ENCODE data around the gene WASF3. TPM values are rescaled to one million over a fixed set of nuclear protein-coding genes. Genes with fewer than 3 reads are reported as not detected.
"Not testable (repeated sequence)": the region's sequence is repeated elsewhere in the genome, so short reads cannot be mapped to it uniquely, and the experiment has no call there.

WASF3 gene
- total RNA-seq, 1 donor from 2014 or later = 106 TPM

DNA sequence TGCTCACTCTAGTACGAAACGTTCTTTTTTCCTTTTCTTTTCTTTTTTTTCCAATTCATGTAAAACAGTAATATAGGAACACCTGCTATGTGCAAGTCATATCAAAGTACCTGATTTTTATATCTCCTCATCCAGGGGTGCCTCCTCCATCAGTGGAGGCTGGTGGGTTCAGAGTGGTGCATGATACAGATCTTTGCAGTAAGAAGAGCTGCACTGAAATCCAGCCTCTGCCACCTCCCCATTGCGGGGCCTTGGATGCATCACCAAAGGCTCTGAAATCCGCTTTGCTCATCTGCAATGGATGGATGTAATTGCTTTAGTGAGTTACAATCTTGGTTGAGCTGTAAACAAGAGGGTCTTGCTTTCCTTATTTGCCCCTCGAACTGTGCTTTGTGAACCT lies 164.8 kb downstream of the WASF3 start:
- Histone ChIP-seq H2AFZ (replicated peaks) (no peak overlapping the region), H3K4me1 (no peaks in the 10 kb centered on the region), H3K36me3 (no peaks in the 10 kb centered on the region), H3K27me3 (no peaks in the 10 kb centered on the region), H3K9ac (no peak overlapping the region), H3F3A (ENCODE audit: low read depth) (no peaks in the 10 kb centered on the region), H3K79me2 (ENCODE audit: low read depth) (no peaks in the 10 kb centered on the region), H4K20me1 (ENCODE audit: low read depth) (no peaks in the 10 kb centered on the region), H3K9me3 (ENCODE audit: low read depth) (no peaks in the 10 kb centered on the region), H3K4me2 (no peak overlapping the region), H3K27ac (no peak overlapping the region), H3K4me3 (no peak overlapping the region)
- Mint-ChIP-seq H3K27ac (no peak overlapping the region), H3K36me3 (peaks cover 2% of the 10 kb centered on the region), H3K4me3 (no peak overlapping the region), H3K27me3 (ENCODE audit: insufficient read depth, low read depth) (no peaks in the 10 kb centered on the region), H3K4me1 (peaks cover 6% of the 10 kb centered on the region), H3K9me3 (peaks cover 12% of the 10 kb centered on the region)
- no peak for TF ChIP-seq EZH2phosphoT487 (IDR thresholded peaks at IDR 0.05)
- TF ChIP-seq, protein P1, sequence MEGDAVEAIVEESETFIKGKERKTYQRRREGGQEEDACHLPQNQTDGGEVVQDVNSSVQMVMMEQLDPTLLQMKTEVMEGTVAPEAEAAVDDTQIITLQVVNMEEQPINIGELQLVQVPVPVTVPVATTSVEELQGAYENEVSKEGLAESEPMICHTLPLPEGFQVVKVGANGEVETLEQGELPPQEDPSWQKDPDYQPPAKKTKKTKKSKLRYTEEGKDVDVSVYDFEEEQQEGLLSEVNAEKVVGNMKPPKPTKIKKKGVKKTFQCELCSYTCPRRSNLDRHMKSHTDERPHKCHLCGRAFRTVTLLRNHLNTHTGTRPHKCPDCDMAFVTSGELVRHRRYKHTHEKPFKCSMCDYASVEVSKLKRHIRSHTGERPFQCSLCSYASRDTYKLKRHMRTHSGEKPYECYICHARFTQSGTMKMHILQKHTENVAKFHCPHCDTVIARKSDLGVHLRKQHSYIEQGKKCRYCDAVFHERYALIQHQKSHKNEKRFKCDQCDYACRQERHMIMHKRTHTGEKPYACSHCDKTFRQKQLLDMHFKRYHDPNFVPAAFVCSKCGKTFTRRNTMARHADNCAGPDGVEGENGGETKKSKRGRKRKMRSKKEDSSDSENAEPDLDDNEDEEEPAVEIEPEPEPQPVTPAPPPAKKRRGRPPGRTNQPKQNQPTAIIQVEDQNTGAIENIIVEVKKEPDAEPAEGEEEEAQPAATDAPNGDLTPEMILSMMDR (IDR thresholded peaks at IDR 0.05) = no peak
- TF ChIP-seq EZH2 (IDR thresholded peaks at IDR 0.05) = no peak
- DNase-seq (ENCODE audit: low spot score) = no peak

GRCh38 chr13:26723620-26724019 lies 166.1 kb downstream of the WASF3 start:
- H3K4me2 ChIP-seq; H3K4me3 ChIP-seq; H3K27me3 Mint-ChIP-seq (ENCODE audit: insufficient read depth, low read depth); H3K36me3 ChIP-seq; H3K79me2 ChIP-seq (ENCODE audit: low read depth); DNase-seq (ENCODE audit: low spot score); H3K4me3 Mint-ChIP-seq; H3F3A ChIP-seq (ENCODE audit: low read depth); H3K9me3 ChIP-seq (ENCODE audit: low read depth); H3K4me1 ChIP-seq; H2AFZ ChIP-seq (replicated peaks); H4K20me1 ChIP-seq (ENCODE audit: low read depth); H3K36me3 Mint-ChIP-seq; H3K27ac ChIP-seq; H3K27ac Mint-ChIP-seq; H3K4me1 Mint-ChIP-seq; H3K27me3 ChIP-seq; H3K9ac ChIP-seq: not testable (repeated sequence)
- peaks cover 12% of the 10 kb centered on the region for H3K9me3 Mint-ChIP-seq

DNA sequence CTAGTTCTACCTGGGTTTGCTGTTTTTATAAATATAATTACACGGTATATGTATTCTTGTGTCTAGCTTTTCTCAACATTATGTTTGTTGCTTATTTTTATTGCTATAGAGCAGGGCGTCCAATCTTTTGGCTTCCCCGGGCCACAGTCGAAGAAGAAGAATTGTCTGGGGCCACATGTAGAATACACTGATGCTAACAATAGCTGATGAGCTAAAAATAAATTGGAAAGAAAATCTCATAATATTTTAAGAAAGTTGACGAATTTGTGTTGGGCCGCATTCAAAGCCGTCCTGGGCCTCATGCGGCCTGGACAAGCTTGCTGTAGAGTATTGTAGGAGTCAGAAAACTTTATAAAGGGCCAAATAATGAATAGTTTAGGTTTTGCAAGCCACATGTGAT lies 169.2 kb downstream of the WASF3 start:
- H3K36me3 ChIP-seq = no peaks in the 10 kb centered on the region
- H3K27me3 ChIP-seq = no peaks in the 10 kb centered on the region
- Mint-ChIP-seq H3K36me3 (peaks cover 2% of the 10 kb centered on the region), H3K27me3 (ENCODE audit: insufficient read depth, low read depth) (no peaks in the 10 kb centered on the region), H3K4me3 (no peak overlapping the region), H3K4me1 (peaks cover 3% of the 10 kb centered on the region), H3K27ac (no peak overlapping the region), H3K9me3 (peaks cover 12% of the 10 kb centered on the region)
- no peaks in the 10 kb centered on the region for H3K4me1 ChIP-seq
- no peaks in the 10 kb centered on the region for H4K20me1 ChIP-seq (ENCODE audit: low read depth)
- DNase-seq (ENCODE audit: low spot score) = no peak
- H3K4me2 ChIP-seq = no peak overlapping the region
- no peak overlapping the region for H3K4me3 ChIP-seq
- no peaks in the 10 kb centered on the region for H3K9me3 ChIP-seq (ENCODE audit: low read depth)
- no peaks in the 10 kb centered on the region for H3K79me2 ChIP-seq (ENCODE audit: low read depth)
- H3K9ac ChIP-seq = no peak overlapping the region
- no peak overlapping the region for H3K27ac ChIP-seq
- H2AFZ ChIP-seq (replicated peaks) = no peak overlapping the region
- TF ChIP-seq EZH2phosphoT487 (IDR thresholded peaks at IDR 0.05) (no peak), EZH2 (IDR thresholded peaks at IDR 0.05) (no peak)
- TF ChIP-seq, protein P1 (IDR thresholded peaks at IDR 0.05) = no peak
- H3F3A ChIP-seq (ENCODE audit: low read depth) = no peaks in the 10 kb centered on the region

- no peak overlapping the region for H3K27ac ChIP-seq
- Mint-ChIP-seq H3K9me3 (peaks cover 12% of the 10 kb centered on the region), H3K27me3 (ENCODE audit: insufficient read depth, low read depth) (no peaks in the 10 kb centered on the region), H3K27ac (no peak overlapping the region), H3K4me1 (peaks cover 3% of the 10 kb centered on the region), H3K36me3 (peaks cover 2% of the 10 kb centered on the region), H3K4me3 (no peak overlapping the region)
- H3K79me2 ChIP-seq (ENCODE audit: low read depth) = no peaks in the 10 kb centered on the region
- H3K9me3 ChIP-seq (ENCODE audit: low read depth) = no peaks in the 10 kb centered on the region
- H3K27me3 ChIP-seq = no peaks in the 10 kb centered on the region
- no peak for DNase-seq (ENCODE audit: low spot score)
- no peaks in the 10 kb centered on the region for H3F3A ChIP-seq (ENCODE audit: low read depth)
- H3K4me3 ChIP-seq = no peak overlapping the region
- H4K20me1 ChIP-seq (ENCODE audit: low read depth) = no peaks in the 10 kb centered on the region
- no peak overlapping the region for H3K4me2 ChIP-seq
- TF ChIP-seq EZH2 (IDR thresholded peaks at IDR 0.05) (no peak), EZH2phosphoT487 (IDR thresholded peaks at IDR 0.05) (no peak)
- TF ChIP-seq, protein P1 (IDR thresholded peaks at IDR 0.05) = no peak
- no peaks in the 10 kb centered on the region for H3K4me1 ChIP-seq
- H3K9ac ChIP-seq = no peak overlapping the region
- no peaks in the 10 kb centered on the region for H3K36me3 ChIP-seq
- H2AFZ ChIP-seq (replicated peaks) = no peak overlapping the region
Observed at GRCh38 chr13:26727122-26727521, 169.6 kb downstream of the WASF3 start.
